ENCODE measurements around the gene FERMT1. TPM values are rescaled to one million over a fixed set of nuclear protein-coding genes. Genes with fewer than 3 reads are reported as not detected.

Gene FERMT1
- polyA plus RNA-seq, 1 donor (not counting 4 experiments of a cell fraction or from before 2014, with no cell fraction given), result 134 TPM

- H3K27ac ChIP-seq (ENCODE audit: control insufficient read depth, insufficient read depth, low read length), result no peak overlapping the region
- H3K9me1 ChIP-seq (ENCODE audit: control insufficient read depth, extremely low read depth, insufficient read depth, low read length), result no peaks in the 10 kb centered on the region
- H3K36me3 ChIP-seq (ENCODE audit: control insufficient read depth in 2 of 2, extremely low read depth in 1 of 2, insufficient read depth in 2 of 2, low read length in 2 of 2), result no peaks in the 10 kb centered on the region
- H3K4me1 ChIP-seq (ENCODE audit: control insufficient read depth, extremely low read depth, insufficient read depth, low read length), result peaks cover 18% of the 10 kb centered on the region
- no peak for DNase-seq (ENCODE audit: low read depth, low spot score)
- H3K27me3 ChIP-seq (ENCODE audit: control insufficient read depth, extremely low read depth, insufficient read depth, low read length), result peaks cover 4% of the 10 kb centered on the region
- TF ChIP-seq EZH2 (IDR thresholded peaks at IDR 0.05; ENCODE audit: low read length), result no peak
- no peak for TF ChIP-seq CTCF (optimal IDR thresholded peaks at IDR 0.05 in 1 of 3, IDR thresholded peaks at IDR 0.05 in 1 of 3, conservative IDR thresholded peaks at IDR 0.05 in 1 of 3; ENCODE audit: extremely low read depth in 1 of 3, insufficient read depth in 2 of 3, low read length in 3 of 3)
- H3K79me2 ChIP-seq (ENCODE audit: control insufficient read depth, insufficient read depth, low read length), result no peaks in the 10 kb centered on the region
- H3K4me2 ChIP-seq (ENCODE audit: control insufficient read depth, extremely low read depth, insufficient read depth, low read depth, low read length), result no peak overlapping the region
- dilution Hi-C loops (cut with MboI; ENCODE audit: extremely low pct_ligation_motif_present, low sequenced_read_pairs), result no loop called here
- H2AFZ ChIP-seq (ENCODE audit: control insufficient read depth, low read length), result no peak overlapping the region
- no peak for FAIRE-seq
- H3K4me3 ChIP-seq (ENCODE audit: control insufficient read depth in 2 of 3, extremely low read depth in 1 of 3, insufficient read depth in 2 of 3, low read depth in 1 of 3, low read length in 3 of 3), result no peak overlapping the region
- no peak overlapping the region for H3K9ac ChIP-seq (ENCODE audit: control insufficient read depth, extremely low read depth, insufficient read depth, low read length)
- no peaks in the 10 kb centered on the region for H3K9me3 ChIP-seq (ENCODE audit: control insufficient read depth, low read depth, low read length)
- H4K20me1 ChIP-seq (ENCODE audit: control insufficient read depth, extremely low read depth, insufficient read depth, low read length), result no peaks in the 10 kb centered on the region
Measured at GRCh38 chr20:6057691-6058090, 65.1 kb downstream of the FERMT1 start.

GRCh38 chr20:6057139-6057538, 65.7 kb downstream of the FERMT1 start:
- TF ChIP-seq CTCF (optimal IDR thresholded peaks at IDR 0.05 in 1 of 3, IDR thresholded peaks at IDR 0.05 in 1 of 3, conservative IDR thresholded peaks at IDR 0.05 in 1 of 3; ENCODE audit: extremely low read depth in 1 of 3, insufficient read depth in 2 of 3, low read length in 3 of 3) (no peak), EZH2 (IDR thresholded peaks at IDR 0.05; ENCODE audit: low read length) (no peak)
- H3K27me3 ChIP-seq (ENCODE audit: control insufficient read depth, extremely low read depth, insufficient read depth, low read length), result peaks cover 4% of the 10 kb centered on the region
- DNase-seq (ENCODE audit: low read depth, low spot score), result no peak
- no peak overlapping the region for H3K27ac ChIP-seq (ENCODE audit: control insufficient read depth, insufficient read depth, low read length)
- no peak for FAIRE-seq
- H2AFZ ChIP-seq (ENCODE audit: control insufficient read depth, low read length), result no peak overlapping the region
- H3K4me2 ChIP-seq (ENCODE audit: control insufficient read depth, extremely low read depth, insufficient read depth, low read depth, low read length), result no peak overlapping the region
- dilution Hi-C loops (cut with MboI; ENCODE audit: extremely low pct_ligation_motif_present, low sequenced_read_pairs), result no loop called here
- no peaks in the 10 kb centered on the region for H3K79me2 ChIP-seq (ENCODE audit: control insufficient read depth, insufficient read depth, low read length)
- no peaks in the 10 kb centered on the region for H4K20me1 ChIP-seq (ENCODE audit: control insufficient read depth, extremely low read depth, insufficient read depth, low read length)
- peaks cover 20% of the 10 kb centered on the region for H3K4me1 ChIP-seq (ENCODE audit: control insufficient read depth, extremely low read depth, insufficient read depth, low read length)
- no peaks in the 10 kb centered on the region for H3K9me1 ChIP-seq (ENCODE audit: control insufficient read depth, extremely low read depth, insufficient read depth, low read length)
- no peaks in the 10 kb centered on the region for H3K9me3 ChIP-seq (ENCODE audit: control insufficient read depth, low read depth, low read length)
- no peak overlapping the region for H3K9ac ChIP-seq (ENCODE audit: control insufficient read depth, extremely low read depth, insufficient read depth, low read length)
- no peak overlapping the region for H3K4me3 ChIP-seq (ENCODE audit: control insufficient read depth in 2 of 3, extremely low read depth in 1 of 3, insufficient read depth in 2 of 3, low read depth in 1 of 3, low read length in 3 of 3)
- H3K36me3 ChIP-seq (ENCODE audit: control insufficient read depth in 2 of 2, extremely low read depth in 1 of 2, insufficient read depth in 2 of 2, low read length in 2 of 2), result no peaks in the 10 kb centered on the region

All from keratinocyte (primary cell).